GM12875 (cell line): Measurements from ENCODE around the gene OR11H6.
"Not testable (repeated sequence)": the region's sequence is repeated elsewhere in the genome, so short reads cannot be mapped to it uniquely, and the experiment has no call there.

Source experiments
- H3K4me3 ChIP-seq: one replicate; pipeline ENCODE4 v1.5.1; 2011; ENCODE audit warnings: low read depth, low read length, control low read depth
- CTCF ChIP-seq: IDR thresholded peaks from 2 replicates; pipeline ENCODE4 v1.5.1; 2011; ENCODE audit warnings: low read depth, mild to moderate bottlenecking, control low read depth, inconsistent platforms, low read length, moderate library complexity, borderline replicate concordance; ENCODE audit not compliant: insufficient read depth

OR11H6 gene

GRCh38 chr14:20223410-20223809 lies at the start of gene OR11H6:
Gene OR11H6, plus strand, starts transcription at chr14:20223710. Its CDS starts 0 bp downstream, at chr14:20223710.
- no peak within 1 kb of the TSS for H3K4me3 ChIP-seq
- no peak for TF ChIP-seq CTCF

GRCh38 chr14:20174205-20174604 lies 49.3 kb upstream of the OR11H6 start:
- not testable (repeated sequence) for H3K4me3 ChIP-seq

GRCh38 chr14:20176330-20176729 lies 47.2 kb upstream of the OR11H6 start:
- H3K4me3 ChIP-seq = no peak overlapping the region
- no peak for TF ChIP-seq CTCF

GRCh38 chr14:20177433-20177974 lies 46.0 kb upstream of the OR11H6 start:
- no peak overlapping the region for H3K4me3 ChIP-seq
- TF ChIP-seq CTCF = no peak

- no peak overlapping the region for H3K4me3 ChIP-seq
- TF ChIP-seq CTCF = no peak
Measured at GRCh38 chr14:20179218-20179617, 44.3 kb upstream of the OR11H6 start.

GRCh38 chr14:20179880-20180279 lies 43.6 kb upstream of the OR11H6 start:
- no peak for TF ChIP-seq CTCF
- no peak overlapping the region for H3K4me3 ChIP-seq

- TF ChIP-seq CTCF = no peak
- no peak overlapping the region for H3K4me3 ChIP-seq
Measured at GRCh38 chr14:20180486-20180885, 43.0 kb upstream of the OR11H6 start.

GRCh38 chr14:20184181-20184580 lies 39.3 kb upstream of the OR11H6 start:
- no peak overlapping the region for H3K4me3 ChIP-seq
- no peak for TF ChIP-seq CTCF
